ENCODE measurements around the gene RAB3IL1. TPM values are rescaled to one million over a fixed set of nuclear protein-coding genes. Genes with fewer than 3 reads are reported as not detected.
A peak's percentile ranks its signal among the peaks of the same experiment; 100 is the strongest.

RAB3IL1 gene
- total and polyA plus RNA-seq, 9 of the 15 experiments (the other 6 are each of a cell fraction or from before 2014, with no cell fraction given), result 0.15 to 42.6 (median 15.5) TPM

DNA sequence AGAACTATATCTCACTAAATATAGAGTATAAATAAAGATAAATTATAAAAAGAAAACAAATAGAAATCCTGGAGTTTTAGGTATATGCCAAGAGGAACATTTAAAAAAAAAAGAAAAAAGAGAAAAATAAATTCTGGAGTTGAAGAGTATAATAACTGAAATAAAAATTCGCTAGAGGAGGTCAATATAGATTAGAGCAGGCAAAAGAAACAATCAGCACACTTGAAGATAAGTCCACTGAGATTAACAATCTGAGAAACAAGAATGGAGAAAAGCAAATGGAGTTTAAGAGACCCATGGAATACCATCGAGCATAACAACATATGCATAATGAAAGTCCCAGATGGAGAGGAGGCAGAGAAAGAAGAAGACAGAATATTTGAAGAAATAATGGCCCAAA is 18.5 kb upstream of the RAB3IL1 start (continued):
- TF ChIP-seq, protein P1, sequence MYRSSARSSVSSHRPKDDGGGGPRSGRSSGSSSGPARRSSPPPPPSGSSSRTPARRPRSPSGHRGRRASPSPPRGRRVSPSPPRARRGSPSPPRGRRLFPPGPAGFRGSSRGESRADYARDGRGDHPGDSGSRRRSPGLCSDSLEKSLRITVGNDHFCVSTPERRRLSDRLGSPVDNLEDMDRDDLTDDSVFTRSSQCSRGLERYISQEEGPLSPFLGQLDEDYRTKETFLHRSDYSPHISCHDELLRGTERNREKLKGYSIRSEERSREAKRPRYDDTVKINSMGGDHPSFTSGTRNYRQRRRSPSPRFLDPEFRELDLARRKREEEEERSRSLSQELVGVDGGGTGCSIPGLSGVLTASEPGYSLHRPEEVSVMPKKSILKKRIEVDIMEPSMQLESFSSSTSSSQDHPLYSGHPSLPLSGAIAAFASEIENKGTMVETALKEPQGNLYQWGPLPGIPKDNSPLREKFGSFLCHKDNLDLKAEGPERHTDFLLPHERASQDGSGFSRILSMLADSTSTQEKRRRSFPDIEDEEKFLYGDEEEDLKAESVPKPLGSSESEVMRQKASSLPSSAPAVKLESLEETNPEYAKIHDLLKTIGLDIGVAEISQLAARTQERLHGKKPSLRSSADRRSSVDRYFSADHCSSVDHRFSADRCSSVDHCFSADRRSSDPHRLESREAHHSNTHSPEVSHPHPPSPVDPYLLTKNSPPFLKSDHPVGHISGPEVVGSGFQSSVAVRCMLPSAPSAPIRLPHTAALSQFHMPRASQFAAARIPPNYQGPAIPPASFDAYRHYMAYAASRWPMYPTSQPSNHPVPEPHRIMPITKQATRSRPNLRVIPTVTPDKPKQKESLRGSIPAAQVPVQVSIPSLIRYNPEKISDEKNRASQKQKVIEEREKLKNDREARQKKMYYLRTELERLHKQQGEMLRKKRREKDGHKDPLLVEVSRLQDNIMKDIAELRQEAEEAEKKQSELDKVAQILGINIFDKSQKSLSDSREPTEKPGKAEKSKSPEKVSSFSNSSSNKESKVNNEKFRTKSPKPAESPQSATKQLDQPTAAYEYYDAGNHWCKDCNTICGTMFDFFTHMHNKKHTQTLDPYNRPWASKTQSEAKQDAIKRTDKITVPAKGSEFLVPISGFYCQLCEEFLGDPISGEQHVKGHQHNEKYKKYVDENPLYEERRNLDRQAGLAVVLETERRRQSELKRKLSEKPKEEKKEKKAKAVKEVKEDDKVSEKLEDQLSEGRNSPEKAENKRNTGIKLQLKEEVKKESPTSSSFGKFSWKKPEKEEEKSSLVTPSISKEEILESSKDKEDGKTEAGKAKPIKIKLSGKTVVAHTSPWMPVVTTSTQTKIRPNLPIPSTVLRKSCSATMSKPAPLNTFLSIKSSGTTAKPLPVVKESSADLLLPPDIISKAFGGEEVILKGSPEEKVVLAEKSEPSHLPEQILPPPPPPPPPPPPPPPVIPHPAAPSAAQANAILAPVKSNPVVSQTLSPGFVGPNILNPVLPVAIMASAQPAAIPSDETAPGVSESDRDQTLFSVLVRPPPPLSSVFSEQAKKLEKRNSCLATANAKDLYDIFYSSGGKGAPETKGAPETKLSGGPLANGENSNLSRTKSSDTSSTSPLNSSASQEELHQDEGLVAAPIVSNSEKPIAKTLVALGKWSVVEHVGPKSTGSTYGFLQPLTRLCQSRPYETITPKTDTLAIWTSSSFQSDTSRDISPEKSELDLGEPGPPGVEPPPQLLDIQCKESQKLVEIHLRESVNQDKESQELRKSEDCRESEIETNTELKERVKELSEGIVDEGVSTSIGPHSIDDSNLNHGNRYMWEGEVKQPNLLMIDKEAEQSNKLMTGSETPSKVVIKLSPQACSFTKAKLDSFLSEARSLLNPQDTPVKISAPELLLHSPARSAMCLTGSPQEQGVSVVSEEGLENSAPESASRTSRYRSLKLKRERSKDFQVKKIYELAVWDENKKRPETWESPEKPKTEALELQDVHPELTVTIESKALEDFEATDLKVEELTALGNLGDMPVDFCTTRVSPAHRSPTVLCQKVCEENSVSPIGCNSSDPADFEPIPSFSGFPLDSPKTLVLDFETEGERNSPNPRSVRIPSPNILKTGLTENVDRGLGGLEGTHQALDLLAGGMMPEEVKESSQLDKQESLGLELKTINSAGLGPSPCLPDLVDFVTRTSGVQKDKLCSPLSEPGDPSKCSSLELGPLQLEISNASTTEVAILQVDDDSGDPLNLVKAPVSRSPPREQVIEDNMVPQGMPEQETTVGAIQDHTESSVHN (IDR thresholded peaks at IDR 0.05; ENCODE audit: borderline replicate concordance in 1 of 2, low read depth in 1 of 2), result no peak
- TF ChIP-seq, protein P2, sequence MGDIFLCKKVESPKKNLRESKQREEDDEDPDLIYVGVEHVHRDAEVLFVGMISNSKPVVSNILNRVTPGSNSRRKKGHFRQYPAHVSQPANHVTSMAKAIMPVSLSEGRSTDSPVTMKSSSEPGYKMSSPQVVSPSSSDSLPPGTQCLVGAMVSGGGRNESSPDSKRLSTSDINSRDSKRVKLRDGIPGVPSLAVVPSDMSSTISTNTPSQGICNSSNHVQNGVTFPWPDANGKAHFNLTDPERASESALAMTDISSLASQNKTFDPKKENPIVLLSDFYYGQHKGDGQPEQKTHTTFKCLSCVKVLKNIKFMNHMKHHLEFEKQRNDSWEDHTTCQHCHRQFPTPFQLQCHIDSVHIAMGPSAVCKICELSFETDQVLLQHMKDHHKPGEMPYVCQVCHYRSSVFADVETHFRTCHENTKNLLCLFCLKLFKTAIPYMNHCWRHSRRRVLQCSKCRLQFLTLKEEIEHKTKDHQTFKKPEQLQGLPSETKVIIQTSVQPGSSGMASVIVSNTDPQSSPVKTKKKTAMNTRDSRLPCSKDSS (IDR thresholded peaks at IDR 0.05; ENCODE audit: low read depth, partially characterized antibody), result peak; percentile 81
- TF ChIP-seq TRIM28 (IDR thresholded peaks at IDR 0.05) (peak; percentile 89; the same call in 1 of the 2 replicates), RCOR1 (IDR thresholded peaks at IDR 0.05; ENCODE audit: borderline replicate concordance in 1 of 2, low read depth in 2 of 2, low read length in 2 of 2) (no peak), PURB (CRISPR knock-in tag; IDR thresholded peaks at IDR 0.05; ENCODE audit: low read depth) (no peak), ZEB2 (IDR thresholded peaks at IDR 0.05) (0 out of 2 replicates have a peak, but pooled peaks have one; percentile 32)
- TF ChIP-seq, protein P3, sequence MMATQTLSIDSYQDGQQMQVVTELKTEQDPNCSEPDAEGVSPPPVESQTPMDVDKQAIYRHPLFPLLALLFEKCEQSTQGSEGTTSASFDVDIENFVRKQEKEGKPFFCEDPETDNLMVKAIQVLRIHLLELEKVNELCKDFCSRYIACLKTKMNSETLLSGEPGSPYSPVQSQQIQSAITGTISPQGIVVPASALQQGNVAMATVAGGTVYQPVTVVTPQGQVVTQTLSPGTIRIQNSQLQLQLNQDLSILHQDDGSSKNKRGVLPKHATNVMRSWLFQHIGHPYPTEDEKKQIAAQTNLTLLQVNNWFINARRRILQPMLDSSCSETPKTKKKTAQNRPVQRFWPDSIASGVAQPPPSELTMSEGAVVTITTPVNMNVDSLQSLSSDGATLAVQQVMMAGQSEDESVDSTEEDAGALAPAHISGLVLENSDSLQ (IDR thresholded peaks at IDR 0.05), result no peak
- TF ChIP-seq, protein P4, sequence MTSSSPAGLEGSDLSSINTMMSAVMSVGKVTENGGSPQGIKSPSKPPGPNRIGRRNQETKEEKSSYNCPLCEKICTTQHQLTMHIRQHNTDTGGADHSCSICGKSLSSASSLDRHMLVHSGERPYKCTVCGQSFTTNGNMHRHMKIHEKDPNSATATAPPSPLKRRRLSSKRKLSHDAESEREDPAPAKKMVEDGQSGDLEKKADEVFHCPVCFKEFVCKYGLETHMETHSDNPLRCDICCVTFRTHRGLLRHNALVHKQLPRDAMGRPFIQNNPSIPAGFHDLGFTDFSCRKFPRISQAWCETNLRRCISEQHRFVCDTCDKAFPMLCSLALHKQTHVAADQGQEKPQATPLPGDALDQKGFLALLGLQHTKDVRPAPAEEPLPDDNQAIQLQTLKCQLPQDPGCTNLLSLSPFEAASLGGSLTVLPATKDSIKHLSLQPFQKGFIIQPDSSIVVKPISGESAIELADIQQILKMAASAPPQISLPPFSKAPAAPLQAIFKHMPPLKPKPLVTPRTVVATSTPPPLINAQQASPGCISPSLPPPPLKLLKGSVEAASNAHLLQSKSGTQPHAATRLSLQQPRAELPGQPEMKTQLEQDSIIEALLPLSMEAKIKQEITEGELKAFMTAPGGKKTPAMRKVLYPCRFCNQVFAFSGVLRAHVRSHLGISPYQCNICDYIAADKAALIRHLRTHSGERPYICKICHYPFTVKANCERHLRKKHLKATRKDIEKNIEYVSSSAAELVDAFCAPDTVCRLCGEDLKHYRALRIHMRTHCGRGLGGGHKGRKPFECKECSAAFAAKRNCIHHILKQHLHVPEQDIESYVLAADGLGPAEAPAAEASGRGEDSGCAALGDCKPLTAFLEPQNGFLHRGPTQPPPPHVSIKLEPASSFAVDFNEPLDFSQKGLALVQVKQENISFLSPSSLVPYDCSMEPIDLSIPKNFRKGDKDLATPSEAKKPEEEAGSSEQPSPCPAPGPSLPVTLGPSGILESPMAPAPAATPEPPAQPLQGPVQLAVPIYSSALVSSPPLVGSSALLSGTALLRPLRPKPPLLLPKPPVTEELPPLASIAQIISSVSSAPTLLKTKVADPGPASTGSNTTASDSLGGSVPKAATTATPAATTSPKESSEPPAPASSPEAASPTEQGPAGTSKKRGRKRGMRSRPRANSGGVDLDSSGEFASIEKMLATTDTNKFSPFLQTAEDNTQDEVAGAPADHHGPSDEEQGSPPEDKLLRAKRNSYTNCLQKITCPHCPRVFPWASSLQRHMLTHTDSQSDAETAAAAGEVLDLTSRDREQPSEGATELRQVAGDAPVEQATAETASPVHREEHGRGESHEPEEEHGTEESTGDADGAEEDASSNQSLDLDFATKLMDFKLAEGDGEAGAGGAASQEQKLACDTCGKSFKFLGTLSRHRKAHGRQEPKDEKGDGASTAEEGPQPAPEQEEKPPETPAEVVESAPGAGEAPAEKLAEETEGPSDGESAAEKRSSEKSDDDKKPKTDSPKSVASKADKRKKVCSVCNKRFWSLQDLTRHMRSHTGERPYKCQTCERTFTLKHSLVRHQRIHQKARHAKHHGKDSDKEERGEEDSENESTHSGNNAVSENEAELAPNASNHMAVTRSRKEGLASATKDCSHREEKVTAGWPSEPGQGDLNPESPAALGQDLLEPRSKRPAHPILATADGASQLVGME (CRISPR knock-in tag; IDR thresholded peaks at IDR 0.05), result no peak
- TF ChIP-seq, protein P5, sequence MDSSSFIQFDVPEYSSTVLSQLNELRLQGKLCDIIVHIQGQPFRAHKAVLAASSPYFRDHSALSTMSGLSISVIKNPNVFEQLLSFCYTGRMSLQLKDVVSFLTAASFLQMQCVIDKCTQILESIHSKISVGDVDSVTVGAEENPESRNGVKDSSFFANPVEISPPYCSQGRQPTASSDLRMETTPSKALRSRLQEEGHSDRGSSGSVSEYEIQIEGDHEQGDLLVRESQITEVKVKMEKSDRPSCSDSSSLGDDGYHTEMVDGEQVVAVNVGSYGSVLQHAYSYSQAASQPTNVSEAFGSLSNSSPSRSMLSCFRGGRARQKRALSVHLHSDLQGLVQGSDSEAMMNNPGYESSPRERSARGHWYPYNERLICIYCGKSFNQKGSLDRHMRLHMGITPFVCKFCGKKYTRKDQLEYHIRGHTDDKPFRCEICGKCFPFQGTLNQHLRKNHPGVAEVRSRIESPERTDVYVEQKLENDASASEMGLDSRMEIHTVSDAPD (CRISPR knock-in tag; IDR thresholded peaks at IDR 0.05), result no peak

All from K562 (cell line).